ENCODE measurements around the gene KIF14.
"Not testable (repeated sequence)": the region's sequence is repeated elsewhere in the genome, so short reads cannot be mapped to it uniquely, and the experiment has no call there.

KIF14 gene

GRCh38 chr1:200535605-200536004 is 84.9 kb downstream of the KIF14 start:
- DNase-seq = peak; percentile 2 to 22

- DNase-seq = no peak
Measured at GRCh38 chr1:200530623-200531261, 89.8 kb downstream of the KIF14 start.

GRCh38 chr1:200528858-200529606 is 91.5 kb downstream of the KIF14 start:
- no peak for DNase-seq

GRCh38 chr1:200527670-200528069 is 92.9 kb downstream of the KIF14 start:
- no peak for DNase-seq

- DNase-seq = no peak
Measured at GRCh38 chr1:200526709-200527612, 93.6 kb downstream of the KIF14 start.

- no peak for DNase-seq
Measured at GRCh38 chr1:200525090-200525987, 95.2 kb downstream of the KIF14 start.

- not testable (repeated sequence) for DNase-seq
Measured at GRCh38 chr1:200524551-200524950, 96.0 kb downstream of the KIF14 start.

- DNase-seq = no peak
Measured at GRCh38 chr1:200524092-200524491, 96.5 kb downstream of the KIF14 start.

GRCh38 chr1:200520735-200521134 is 99.8 kb downstream of the KIF14 start:
- DNase-seq = no peak

- no peak for DNase-seq
Measured at GRCh38 chr1:200518524-200518923, 102.0 kb downstream of the KIF14 start.

- DNase-seq = no peak
Measured at GRCh38 chr1:200512191-200512590, 108.4 kb downstream of the KIF14 start.

- DNase-seq = peak; percentile 43 to 76
Measured at GRCh38 chr1:200510228-200510623, 110.3 kb downstream of the KIF14 start.

- DNase-seq = no peak
Measured at GRCh38 chr1:200506471-200506870, 114.1 kb downstream of the KIF14 start.

GRCh38 chr1:200505257-200505656 is 115.3 kb downstream of the KIF14 start:
- DNase-seq = no peak
